GM18526 (cell line): ENCODE results near the gene PLEKHH1.

Experiments
- POLR2A ChIP-seq: IDR thresholded peaks from 3 replicates; pipeline ENCODE4 v1.6.1; 2011; ENCODE audit not compliant: insufficient read length; ENCODE audit errors: extremely low read depth

The PLEKHH1 gene

DNA sequence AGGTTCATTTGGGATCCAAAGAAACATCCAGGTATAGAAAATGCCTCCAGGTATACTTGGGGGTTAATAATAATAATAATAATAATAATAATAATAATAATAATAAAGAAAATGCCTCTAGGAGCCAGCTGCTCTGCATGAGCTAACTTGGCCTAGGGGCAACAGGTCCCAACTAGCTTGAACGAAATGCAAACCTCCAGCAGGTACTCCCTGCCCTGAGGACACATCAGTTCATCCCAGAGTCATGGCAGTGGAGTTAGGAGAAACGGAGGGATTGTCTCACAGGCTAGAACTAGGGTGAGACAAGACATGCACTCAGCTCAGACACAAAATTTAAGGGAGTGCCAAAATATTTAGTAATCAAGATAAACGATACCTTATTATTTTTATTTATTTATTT lies 32.1 kb upstream of the PLEKHH1 start:
- no peak for TF ChIP-seq POLR2A

DNA sequence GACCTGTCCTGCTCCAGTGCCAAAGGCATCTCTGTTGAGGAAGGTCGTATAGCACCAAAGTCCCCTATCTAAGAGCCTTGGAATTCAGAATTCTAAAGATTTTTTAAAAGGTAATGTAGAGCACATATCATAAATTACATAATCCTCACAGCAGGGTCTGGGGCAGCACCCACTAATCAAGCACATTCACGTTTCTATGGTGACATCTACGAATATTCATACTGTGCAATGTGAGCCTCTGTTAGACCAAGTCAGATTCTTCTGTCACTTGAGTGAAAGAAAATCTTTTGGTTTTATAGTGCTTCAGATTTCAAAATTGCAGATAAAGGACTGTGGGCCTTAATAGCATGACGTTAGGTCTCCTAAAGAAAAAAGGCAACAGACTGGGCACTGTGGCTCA lies 31.4 kb upstream of the PLEKHH1 start:
- no peak for TF ChIP-seq POLR2A

DNA sequence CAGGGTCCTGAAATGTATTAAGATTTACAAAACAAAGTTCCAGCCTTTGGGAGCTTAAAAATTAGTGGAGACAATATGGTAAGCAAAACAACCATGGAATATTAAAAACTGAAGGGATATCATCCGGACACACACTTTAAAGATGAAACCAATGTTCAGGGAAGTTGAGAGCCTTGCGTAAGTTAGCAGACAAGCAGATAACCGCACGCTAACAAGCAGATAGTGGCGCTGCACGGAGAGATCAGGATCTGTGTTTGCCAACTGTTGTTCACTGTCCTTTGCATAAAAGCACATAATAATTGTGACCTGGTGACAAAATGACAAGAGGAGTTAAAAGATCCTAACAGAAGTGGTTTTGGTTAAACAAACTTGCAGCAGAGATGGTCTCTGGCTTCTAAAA lies 30.2 kb upstream of the PLEKHH1 start:
- TF ChIP-seq POLR2A: no peak

DNA sequence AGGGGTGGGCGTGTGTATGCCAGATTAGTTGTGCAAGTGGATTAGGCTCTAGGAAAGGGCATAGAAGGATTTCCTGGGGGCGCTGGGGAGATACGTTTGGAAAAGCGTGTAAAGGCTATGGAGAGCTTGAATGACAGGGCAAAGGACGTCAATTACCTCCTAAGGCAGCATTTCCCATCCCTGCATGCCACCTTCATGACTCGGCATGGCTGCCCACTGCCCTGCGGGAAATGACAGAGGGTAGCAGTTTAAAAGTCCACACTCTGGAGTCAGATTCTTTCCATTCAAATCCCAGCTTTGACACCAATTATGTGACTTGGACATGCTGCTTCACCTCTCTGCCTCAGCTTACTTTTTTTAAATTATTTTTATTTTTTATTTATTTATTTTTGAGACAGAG lies 29.8 kb upstream of the PLEKHH1 start:
- TF ChIP-seq POLR2A: no peak

DNA sequence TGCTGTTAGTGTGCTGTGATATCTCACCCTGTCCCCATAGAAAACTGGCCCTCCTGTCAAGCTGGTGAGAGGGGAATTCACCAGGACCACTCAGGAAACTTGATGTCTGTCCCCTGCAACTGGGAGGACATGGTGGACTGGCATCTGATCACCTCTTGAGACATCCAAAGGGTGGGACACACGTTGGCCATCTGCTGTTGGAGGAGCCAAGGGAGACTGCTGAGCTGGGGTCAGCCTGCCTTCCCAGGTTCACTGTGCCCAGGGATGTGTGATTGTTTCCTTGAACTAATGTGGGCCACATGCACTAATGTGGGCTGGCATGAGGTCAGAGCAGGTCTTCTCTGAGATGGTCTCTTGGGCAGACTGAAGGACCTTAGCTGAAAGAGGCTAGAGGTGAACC lies 27.8 kb upstream of the PLEKHH1 start:
- no peak for TF ChIP-seq POLR2A

DNA sequence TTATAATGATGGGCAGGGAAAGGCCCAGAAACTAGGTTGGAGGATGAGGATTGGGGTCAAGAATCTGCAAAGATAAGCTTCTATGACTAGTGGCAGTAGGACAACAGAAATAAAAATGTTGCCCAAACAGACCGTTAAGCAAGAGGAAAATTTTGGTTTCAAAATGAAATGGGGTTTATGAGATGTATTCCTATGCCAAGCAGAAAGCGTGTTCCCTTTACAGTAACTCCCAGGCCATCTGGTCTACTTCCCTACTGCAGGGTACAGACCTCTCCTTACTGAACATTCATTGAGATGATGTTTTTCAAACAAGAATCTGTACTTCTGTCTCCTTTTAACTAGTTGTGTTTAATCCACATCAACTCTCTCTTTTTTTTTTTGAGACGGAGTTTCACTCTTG lies 24.1 kb upstream of the PLEKHH1 start:
- no peak for TF ChIP-seq POLR2A

DNA sequence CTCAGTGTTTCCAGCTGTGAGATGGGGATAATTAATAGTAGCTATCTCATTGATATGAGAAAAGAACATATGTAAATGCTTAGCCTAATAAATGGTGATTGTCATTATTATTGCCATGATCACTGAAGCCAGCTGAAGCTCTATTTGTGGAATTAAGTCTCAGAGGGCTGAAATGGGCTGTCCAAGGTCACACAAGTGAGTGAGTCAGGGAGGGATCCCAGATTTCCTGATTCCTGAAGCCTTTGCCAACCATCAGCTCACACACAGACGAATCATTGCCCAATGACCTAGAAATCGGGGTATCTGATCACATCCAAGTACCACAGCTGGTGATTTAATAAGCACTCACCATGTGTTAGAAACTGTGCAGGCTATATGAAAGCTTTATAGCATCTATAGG lies 23.0 kb upstream of the PLEKHH1 start:
- TF ChIP-seq POLR2A: no peak

DNA sequence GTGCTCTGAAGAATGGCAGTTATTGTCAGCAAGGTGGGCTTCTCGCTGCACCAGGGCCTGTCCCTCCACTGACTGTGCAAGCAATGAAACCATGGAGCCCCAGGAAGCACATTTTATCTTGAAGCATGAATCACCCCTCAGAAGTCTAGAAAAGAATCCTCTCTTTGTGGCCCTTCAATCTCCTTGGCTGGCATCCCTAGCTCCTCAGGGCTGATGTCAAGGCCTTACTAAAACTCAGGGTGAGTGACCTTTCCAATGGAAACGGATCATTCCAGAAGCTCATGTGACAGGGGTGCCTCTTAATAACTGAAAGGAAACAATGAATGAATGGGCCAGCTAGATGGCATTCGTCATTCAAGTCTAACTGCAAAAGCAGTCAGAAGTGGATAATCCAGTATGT lies 22.3 kb upstream of the PLEKHH1 start:
- TF ChIP-seq POLR2A: no peak

DNA sequence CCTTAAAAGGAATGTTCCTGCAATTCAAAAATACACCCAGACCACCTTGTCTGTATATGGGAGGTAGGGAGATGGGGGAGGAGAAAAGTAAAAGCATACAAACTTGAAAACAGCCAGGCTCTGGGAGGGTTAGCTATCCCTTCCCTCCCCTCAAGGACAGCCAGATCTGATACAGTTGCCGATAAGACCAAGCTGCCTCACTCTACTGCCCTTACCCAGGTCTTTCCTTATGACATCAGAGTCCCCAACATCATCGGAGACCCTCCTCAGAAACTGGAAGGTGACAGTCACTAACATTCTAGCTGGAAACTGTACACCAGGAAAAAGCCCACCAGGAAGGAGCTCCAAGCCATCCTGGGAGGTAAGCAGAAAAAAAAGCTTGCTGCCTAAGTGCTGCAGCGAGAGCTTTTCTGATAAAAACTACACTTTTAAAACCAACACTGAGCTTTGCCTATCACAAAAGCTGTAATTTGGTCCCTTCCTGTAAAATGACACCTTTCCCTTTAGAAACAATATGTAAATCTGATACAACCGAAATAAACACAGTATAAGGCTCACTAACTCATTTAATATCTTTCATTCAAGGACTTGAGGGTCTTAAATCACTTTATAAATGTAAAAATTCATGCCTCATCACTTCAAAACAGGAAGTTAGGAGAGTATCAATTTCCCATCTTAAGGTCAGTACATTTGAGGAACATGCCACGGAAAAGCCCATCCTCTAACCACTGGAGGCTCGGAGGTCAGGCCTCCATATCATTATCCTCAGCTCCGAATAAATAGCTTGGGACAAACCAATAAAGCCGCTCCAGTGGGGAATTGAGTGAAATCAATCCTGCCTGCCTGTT lies 20.4 kb upstream of the PLEKHH1 start:
- TF ChIP-seq POLR2A: no peak

DNA sequence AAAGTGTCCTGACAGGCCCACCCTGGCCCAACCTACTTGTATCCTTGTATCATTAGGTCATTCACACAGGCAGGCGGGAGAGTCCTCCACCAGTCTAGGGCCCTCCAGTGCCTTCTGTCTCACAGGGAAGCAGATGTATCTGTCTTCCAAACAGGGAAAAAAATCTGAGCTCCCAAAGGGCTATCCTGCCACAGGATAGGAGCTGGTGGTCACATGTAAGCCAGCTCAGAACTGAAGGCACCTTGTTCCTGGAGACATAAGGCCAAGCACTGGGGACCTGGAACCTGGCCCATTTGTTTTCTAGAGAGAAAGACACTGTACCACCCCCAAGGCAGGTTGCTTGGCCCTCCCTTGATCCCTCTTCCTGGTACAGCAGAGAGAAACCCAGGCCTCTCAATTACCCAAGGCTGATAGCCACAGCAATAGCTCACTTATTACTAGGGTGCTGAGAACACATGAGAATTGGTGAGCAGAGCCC lies 19.4 kb upstream of the PLEKHH1 start:
- no peak for TF ChIP-seq POLR2A

DNA sequence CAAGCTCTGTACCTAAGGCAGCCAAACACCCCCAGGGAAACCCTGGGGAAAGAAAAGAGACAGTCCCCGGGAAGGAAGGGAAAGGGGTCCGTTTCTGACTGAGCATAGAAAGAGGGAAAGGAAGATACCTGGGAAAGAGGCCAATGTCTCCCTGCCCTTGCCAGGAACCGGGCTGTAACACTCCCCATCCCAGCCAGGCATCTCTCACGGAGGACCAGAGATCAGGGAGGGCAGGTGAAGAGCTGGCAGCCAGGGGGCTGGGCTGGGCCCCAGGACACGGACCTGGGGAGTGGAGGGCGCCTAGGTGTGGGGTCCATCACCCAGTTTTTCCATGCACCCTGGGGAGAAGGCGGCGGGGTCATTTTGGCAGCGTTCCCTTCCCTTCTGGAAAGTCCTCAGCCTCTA lies 18.9 kb upstream of the PLEKHH1 start:
- TF ChIP-seq POLR2A: no peak

DNA sequence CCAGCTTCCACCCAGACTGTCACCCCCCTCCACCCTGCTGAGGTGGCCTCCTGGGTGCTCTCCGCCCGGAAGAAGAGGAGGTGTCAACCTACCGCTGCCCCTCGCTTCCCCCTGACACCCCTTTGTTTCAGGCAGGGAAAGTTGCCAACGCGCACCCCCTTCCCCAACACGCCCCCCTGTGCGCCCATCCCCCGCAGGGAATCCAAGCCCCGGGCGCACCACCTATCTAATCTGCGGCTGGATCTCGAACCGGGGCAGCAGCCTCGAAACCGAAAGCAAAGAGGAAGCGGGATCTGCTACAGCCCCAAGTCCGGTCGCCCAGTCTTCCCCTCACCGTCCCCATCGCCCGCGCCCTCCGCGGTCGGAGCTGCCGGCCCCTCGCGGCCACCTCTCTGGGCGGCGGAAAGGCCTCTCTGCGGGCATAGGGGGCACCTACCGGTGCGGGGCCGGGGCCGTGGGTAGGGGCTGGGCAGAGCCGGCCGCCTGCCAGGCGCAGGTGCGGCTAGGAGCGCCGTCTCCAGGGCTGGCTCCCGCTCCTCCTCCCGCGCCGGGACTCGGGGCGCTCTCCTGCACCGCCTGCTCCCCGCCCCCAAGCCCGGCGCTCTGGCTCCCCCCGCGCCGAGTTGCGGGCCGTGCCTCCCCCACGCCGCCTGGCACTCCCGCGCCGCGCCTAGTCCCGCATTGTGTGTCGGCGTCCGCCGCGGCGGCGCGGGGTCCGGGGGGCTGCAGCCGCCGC lies 18.3 kb upstream of the PLEKHH1 start:
- no peak for TF ChIP-seq POLR2A

DNA sequence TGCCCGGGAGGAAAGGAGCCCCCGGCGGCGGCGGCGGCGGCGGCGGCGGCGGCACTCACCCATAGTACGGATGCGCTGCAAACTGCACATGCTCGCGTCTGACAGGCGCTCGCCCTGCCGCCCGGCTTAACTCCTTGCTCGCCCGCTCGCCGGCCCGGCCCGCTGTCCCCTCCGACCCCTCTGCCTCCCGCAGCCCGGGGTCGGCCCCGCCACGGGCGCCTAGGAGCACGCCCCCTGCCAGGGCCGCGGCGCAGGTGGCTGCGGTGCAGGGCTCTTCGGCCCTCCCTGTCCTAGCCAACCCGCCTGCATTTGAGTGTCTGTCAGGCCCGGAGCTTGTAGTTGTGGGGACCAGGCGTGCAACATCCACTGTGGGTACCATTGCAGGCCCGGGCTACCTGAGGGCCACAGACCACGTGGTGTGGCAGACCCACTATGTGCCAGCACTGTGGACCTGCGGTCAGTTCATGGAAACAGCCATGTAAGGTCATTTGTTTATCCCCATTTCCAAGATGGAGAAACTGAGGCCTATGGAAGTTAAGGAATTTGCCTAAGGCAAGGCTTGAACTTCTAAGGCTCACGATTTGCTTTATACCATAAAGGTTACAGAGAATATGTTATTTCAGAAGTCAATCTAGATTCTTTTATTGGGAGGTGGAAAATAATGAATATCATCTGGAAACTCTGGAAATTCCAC lies 17.6 kb upstream of the PLEKHH1 start:
- no peak for TF ChIP-seq POLR2A

DNA sequence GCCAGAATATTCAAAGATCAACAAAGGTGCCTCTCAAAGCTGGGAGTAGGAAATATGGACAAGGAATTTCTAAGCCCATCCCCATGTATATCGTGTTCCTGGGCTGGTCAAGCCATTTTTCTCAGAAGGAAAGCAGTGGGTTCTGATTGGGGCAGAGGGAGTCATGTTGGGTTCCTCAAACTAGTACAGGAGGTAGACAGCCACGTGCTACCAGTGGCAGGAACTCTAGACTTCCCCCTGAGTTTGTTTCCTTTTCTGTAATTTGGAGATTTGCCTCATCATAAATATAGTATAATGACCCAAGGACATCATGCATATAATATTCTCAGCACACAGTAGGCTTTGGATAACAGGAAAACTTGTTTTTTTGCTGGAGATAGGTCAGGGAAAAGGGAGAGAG lies 16.4 kb upstream of the PLEKHH1 start:
- TF ChIP-seq POLR2A: no peak

DNA sequence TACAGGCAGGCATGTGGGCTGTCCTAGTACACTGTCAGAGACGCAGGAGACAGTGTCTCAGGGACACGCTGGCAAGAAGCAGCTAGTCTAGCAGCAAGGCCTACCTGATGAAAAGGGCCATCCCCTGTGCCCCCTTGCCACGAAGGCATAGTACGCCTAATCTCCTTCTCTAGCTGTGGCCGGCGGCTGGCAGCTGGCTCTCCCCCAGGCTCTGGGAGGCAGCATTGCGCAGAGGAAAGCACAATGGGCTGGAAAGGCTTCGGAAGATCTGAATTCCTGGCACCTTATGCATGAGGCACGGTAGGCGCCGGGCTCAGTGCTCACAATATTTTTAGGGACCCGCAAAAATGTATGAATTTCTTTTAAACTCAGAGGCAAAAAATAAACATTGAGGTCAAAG lies 16.0 kb upstream of the PLEKHH1 start:
- TF ChIP-seq POLR2A: no peak

DNA sequence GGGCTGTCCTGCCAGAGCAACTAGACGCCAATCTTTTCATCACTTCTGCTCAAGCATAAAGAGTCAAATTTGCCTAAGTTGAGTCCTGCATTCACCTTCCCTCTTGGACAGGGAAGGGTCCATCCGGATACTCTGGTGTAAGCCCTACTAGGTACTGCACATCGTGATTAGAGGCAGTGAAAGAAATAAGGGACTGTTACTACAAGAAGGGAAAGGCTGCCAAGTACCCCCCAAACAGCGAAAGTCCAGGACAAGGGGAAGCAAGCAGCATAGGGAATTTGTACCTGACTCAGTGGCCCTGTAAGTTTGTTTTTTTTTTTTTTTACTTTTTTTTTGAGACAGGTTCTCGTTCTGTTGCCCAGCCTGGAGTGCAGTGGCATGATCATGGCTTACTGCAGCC lies 13.7 kb upstream of the PLEKHH1 start:
- no peak for TF ChIP-seq POLR2A
